ENCODE measurements around the gene DCP2.
A peak's percentile ranks its signal among the peaks of the same experiment; 100 is the strongest.

DCP2 gene

DNA sequence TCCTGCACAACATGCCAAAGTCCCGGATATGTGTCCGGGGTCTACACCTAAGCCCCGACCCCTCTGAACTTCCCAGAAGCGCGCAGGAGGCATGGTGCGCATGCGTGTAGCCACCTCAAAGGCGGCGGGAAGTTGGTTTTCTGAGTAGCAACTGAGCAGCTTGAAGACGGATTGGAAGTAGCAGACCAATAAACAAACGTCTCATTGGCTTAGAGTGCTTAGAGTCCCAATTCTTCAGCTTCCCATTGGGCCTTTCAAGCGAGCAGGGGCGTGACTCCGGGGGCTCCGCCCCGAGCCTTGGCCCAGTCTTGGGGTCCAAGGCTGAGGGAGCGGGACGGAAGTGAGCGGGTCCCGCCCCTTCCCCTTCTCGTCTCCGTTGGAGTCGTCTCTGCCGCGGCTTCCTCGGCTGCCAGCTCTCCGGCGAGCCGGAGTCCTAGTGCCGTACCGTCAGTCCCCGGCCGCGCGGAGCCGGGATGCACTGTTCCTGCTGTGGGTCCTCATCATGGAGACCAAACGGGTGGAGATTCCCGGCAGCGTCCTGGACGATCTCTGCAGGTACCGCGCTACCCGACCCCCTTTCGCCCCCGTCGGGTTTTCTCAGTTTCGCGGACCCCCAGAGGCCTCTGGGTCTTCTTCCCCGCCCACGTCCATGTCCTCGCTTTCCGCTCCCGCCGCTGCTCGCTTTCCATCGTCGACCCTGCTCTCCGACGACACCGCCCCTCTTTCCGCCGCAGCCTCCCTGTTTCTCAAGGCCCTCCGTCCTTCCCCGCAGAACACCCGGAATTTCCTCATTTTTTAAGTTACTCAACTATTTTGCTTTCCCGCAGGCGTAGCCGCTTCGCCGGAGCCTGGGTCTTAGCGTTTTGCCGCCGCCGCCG lies at the start of gene DCP2:
Gene DCP2 (plus strand): TSS at position 367 of the 878 bp plus-strand sequence. CDS start 136 bp downstream, at position 503.
- H3K9ac ChIP-seq (ENCODE audit: low read depth in 1 of 2, low read length in 2 of 2), result peak within 1 kb of the TSS; percentile 90 to 92
- H3K27me3 ChIP-seq (ENCODE audit: control insufficient read depth in 2 of 2, insufficient read depth in 2 of 2, low read length in 2 of 2), result no peaks in the 10 kb centered on the region
- no peaks in the 10 kb centered on the region for H3K9me3 ChIP-seq (ENCODE audit: control insufficient read depth in 2 of 2, low read length in 2 of 2)
- peaks cover 0 to 7% of the 10 kb centered on the region in 2 donors for H3K4me1 ChIP-seq (ENCODE audit: control insufficient read depth in 2 of 2, insufficient read depth in 2 of 2, low read length in 2 of 2)
- peak within 1 kb of the TSS; percentile 88 to 89 for H3K27ac ChIP-seq (ENCODE audit: low read depth in 2 of 2, low read length in 2 of 2)
- H3K36me3 ChIP-seq (ENCODE audit: control insufficient read depth in 2 of 2, insufficient read depth in 2 of 2, low read length in 2 of 2), result peaks cover 0 to 3% of the 10 kb centered on the region in 2 donors
- H3K4me3 ChIP-seq (ENCODE audit: low read length in 2 of 2), result peak within 1 kb of the TSS; percentile 95 to 96

DNA sequence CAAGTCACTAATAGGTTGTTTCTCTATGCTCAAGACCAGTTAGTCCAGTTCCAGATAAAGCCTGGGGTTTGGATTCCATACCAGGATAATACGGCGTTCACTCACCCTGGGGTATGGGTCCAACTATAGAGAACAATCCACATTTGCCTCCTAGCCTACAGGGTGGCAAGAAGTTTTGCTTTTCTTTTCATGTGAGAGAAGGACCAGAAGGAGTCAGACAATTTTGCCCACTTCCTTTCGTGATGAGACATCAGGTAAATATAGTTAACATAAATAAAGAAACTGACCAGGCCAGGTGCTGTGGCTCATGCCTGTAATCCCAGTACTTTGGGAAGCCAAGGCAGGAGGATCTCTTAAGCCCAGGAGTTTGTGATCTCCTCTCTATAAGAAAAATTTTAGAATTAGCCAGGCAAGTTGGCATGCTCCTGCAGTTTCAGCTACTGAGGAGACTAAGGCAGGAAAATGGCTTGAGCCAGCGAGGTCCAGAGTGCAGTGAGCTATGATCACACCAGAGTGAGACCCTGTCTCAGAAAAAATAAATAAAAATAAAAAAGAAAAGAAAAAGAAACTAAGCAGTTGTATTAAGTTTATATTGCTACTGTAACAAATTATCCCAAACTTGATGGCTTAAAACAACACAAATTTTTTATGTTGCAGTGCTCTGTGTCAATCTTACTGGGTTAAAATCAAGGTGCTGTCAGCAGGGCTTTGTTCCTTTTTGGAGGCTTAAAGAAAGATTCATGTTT lies 47.1 kb upstream of the DCP2 start:
- Histone ChIP-seq H3K4me1 (ENCODE audit: control insufficient read depth in 2 of 2, insufficient read depth in 2 of 2, low read length in 2 of 2) (peaks cover 0 to 2% of the 10 kb centered on the region in 2 donors), H3K27me3 (ENCODE audit: control insufficient read depth in 2 of 2, insufficient read depth in 2 of 2, low read length in 2 of 2) (no peaks in the 10 kb centered on the region), H3K9me3 (ENCODE audit: control insufficient read depth in 2 of 2, low read length in 2 of 2) (no peaks in the 10 kb centered on the region), H3K36me3 (ENCODE audit: control insufficient read depth in 2 of 2, insufficient read depth in 2 of 2, low read length in 2 of 2) (no peaks in the 10 kb centered on the region), H3K27ac (ENCODE audit: low read depth in 2 of 2, low read length in 2 of 2) (peak overlapping the region in 1 of 2 donors; percentile 17), H3K4me3 (ENCODE audit: low read length in 2 of 2) (no peak overlapping the region), H3K9ac (ENCODE audit: low read depth in 1 of 2, low read length in 2 of 2) (no peak overlapping the region)

DNA sequence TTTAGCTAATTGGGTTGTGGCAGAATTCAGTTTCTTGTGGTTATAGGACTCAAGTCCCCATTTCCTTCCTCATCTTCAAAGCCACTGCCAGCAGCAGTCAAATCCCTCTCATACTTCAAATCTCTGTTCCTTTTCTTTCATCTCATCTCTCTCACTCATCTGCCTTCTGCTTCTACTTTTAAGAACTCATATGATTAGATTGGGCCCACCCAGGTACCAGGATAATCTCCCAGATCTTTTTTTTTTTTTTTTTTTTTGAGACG lies 46.6 kb upstream of the DCP2 start:
- Histone ChIP-seq H3K4me3 (ENCODE audit: low read length in 2 of 2) (no peak overlapping the region), H3K27me3 (ENCODE audit: control insufficient read depth in 2 of 2, insufficient read depth in 2 of 2, low read length in 2 of 2) (no peaks in the 10 kb centered on the region), H3K4me1 (ENCODE audit: control insufficient read depth in 2 of 2, insufficient read depth in 2 of 2, low read length in 2 of 2) (peaks cover 0 to 2% of the 10 kb centered on the region in 2 donors), H3K9me3 (ENCODE audit: control insufficient read depth in 2 of 2, low read length in 2 of 2) (no peaks in the 10 kb centered on the region), H3K36me3 (ENCODE audit: control insufficient read depth in 2 of 2, insufficient read depth in 2 of 2, low read length in 2 of 2) (no peaks in the 10 kb centered on the region), H3K27ac (ENCODE audit: low read depth in 2 of 2, low read length in 2 of 2) (peak overlapping the region in 1 of 2 donors; percentile 17), H3K9ac (ENCODE audit: low read depth in 1 of 2, low read length in 2 of 2) (no peak overlapping the region)

DNA sequence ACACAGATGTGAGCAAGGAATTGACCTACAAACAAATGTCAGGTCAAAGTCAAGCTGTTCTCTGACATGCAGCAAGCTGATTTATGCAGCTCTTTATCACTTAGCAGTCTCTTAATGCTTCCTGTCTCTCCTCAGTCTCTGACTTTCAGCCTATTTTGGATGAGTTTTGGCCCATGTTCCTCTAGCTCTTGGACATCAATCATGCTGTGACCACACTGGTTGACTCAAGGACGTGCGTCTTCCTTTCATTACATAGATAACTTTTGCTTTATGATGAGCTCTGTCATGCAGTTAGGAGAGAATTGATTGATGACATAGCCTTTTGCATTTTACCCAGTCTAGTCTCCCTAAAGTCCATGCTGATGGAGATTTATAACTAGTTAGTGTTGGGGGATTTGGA lies 45.1 kb upstream of the DCP2 start:
- Histone ChIP-seq H3K4me3 (ENCODE audit: low read length in 2 of 2) (no peak overlapping the region), H3K4me1 (ENCODE audit: control insufficient read depth in 2 of 2, insufficient read depth in 2 of 2, low read length in 2 of 2) (peaks cover 0 to 2% of the 10 kb centered on the region in 2 donors), H3K27ac (ENCODE audit: low read depth in 2 of 2, low read length in 2 of 2) (no peak overlapping the region)

DNA sequence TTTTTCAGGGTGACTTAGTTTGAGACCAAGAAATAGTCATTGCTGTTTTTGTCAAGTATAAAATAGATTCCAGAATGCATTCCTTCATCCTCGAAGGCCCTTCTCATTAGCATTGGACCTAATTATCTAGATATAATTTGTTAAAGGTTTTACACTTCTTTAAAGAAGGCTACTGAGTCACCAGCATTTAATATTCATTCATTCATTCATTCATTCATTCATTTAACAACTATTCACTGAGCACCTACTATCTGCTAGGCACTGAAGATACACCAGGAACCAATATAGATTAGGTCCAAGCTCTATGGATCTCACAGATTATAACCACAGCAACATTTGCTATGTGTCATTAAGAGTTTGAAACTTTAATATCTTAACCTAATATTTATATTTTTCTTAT lies 43.5 kb upstream of the DCP2 start:
- H3K4me1 ChIP-seq (ENCODE audit: control insufficient read depth in 2 of 2, insufficient read depth in 2 of 2, low read length in 2 of 2), result peaks cover 0 to 2% of the 10 kb centered on the region in 2 donors
- H3K9me3 ChIP-seq (ENCODE audit: control insufficient read depth in 2 of 2, low read length in 2 of 2), result no peaks in the 10 kb centered on the region
- H3K27me3 ChIP-seq (ENCODE audit: control insufficient read depth in 2 of 2, insufficient read depth in 2 of 2, low read length in 2 of 2), result no peaks in the 10 kb centered on the region
- H3K27ac ChIP-seq (ENCODE audit: low read depth in 2 of 2, low read length in 2 of 2), result no peak overlapping the region
- no peak overlapping the region for H3K9ac ChIP-seq (ENCODE audit: low read depth in 1 of 2, low read length in 2 of 2)
- H3K36me3 ChIP-seq (ENCODE audit: control insufficient read depth in 2 of 2, insufficient read depth in 2 of 2, low read length in 2 of 2), result no peaks in the 10 kb centered on the region
- H3K4me3 ChIP-seq (ENCODE audit: low read length in 2 of 2), result no peak overlapping the region

More for the DNA sequence above, 45.1 kb upstream of the DCP2 start:
- Histone ChIP-seq H3K9me3 (ENCODE audit: control insufficient read depth in 2 of 2, low read length in 2 of 2) (no peaks in the 10 kb centered on the region), H3K27me3 (ENCODE audit: control insufficient read depth in 2 of 2, insufficient read depth in 2 of 2, low read length in 2 of 2) (no peaks in the 10 kb centered on the region), H3K36me3 (ENCODE audit: control insufficient read depth in 2 of 2, insufficient read depth in 2 of 2, low read length in 2 of 2) (no peaks in the 10 kb centered on the region), H3K9ac (ENCODE audit: low read depth in 1 of 2, low read length in 2 of 2) (no peak overlapping the region)

DNA sequence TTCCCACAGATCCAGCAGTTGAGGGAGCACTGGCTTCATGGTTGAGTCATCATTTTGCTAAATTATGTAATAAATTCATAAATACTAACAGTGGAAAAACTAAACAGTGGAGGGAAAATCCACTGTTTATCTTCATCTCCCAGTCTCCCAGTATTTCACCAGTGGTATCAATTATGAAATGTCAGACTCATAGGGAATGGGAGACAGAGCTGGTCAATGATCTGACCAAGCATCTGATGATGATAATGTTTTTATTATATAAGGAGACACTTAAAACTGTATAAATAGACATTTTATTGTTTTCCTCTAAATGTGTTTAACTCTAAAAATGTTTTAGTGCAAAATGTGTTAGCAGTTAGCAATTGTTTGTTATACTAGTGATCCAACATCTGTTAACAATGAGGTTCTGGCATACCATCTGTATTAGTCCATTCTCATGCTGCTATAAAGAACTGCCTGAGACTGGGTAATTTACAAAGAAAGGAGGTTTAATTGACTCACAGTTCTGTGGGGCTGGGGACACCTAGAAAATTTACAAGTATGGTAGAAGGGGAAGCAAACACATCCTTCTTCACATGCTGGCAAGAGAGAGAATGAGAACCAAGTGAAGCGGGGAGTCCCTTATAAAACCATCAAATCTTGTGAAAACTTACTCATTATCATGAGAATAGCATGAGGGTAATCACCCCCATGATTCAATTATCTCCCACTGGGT lies 42.8 kb upstream of the DCP2 start:
- no peaks in the 10 kb centered on the region for H3K9me3 ChIP-seq (ENCODE audit: control insufficient read depth in 2 of 2, low read length in 2 of 2)
- H3K4me3 ChIP-seq (ENCODE audit: low read length in 2 of 2), result no peak overlapping the region
- H3K4me1 ChIP-seq (ENCODE audit: control insufficient read depth in 2 of 2, insufficient read depth in 2 of 2, low read length in 2 of 2), result peaks cover 0 to 2% of the 10 kb centered on the region in 2 donors
- H3K36me3 ChIP-seq (ENCODE audit: control insufficient read depth in 2 of 2, insufficient read depth in 2 of 2, low read length in 2 of 2), result no peaks in the 10 kb centered on the region
- no peaks in the 10 kb centered on the region for H3K27me3 ChIP-seq (ENCODE audit: control insufficient read depth in 2 of 2, insufficient read depth in 2 of 2, low read length in 2 of 2)
- no peak overlapping the region for H3K27ac ChIP-seq (ENCODE audit: low read depth in 2 of 2, low read length in 2 of 2)
- H3K9ac ChIP-seq (ENCODE audit: low read depth in 1 of 2, low read length in 2 of 2), result no peak overlapping the region

DNA sequence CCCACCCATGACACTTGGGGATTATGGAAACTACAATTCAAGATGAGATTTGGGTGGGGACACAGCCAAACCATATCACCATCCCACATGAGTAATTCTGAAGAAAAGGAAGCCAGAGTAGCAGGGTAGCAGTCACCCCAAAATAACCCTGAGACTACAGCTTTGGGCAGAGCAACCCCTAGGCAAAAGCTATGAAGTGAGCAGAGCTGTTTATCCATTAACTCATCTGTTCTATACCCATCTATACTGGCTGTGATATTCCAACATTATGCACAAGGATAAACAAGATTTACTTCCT lies 42.3 kb upstream of the DCP2 start:
- no peaks in the 10 kb centered on the region for H3K36me3 ChIP-seq (ENCODE audit: control insufficient read depth in 2 of 2, insufficient read depth in 2 of 2, low read length in 2 of 2)
- no peak overlapping the region for H3K4me3 ChIP-seq (ENCODE audit: low read length in 2 of 2)
- no peaks in the 10 kb centered on the region for H3K9me3 ChIP-seq (ENCODE audit: control insufficient read depth in 2 of 2, low read length in 2 of 2)
- peaks cover 0 to 2% of the 10 kb centered on the region in 2 donors for H3K4me1 ChIP-seq (ENCODE audit: control insufficient read depth in 2 of 2, insufficient read depth in 2 of 2, low read length in 2 of 2)
- H3K27me3 ChIP-seq (ENCODE audit: control insufficient read depth in 2 of 2, insufficient read depth in 2 of 2, low read length in 2 of 2), result no peaks in the 10 kb centered on the region
- H3K9ac ChIP-seq (ENCODE audit: low read depth in 1 of 2, low read length in 2 of 2), result no peak overlapping the region
- no peak overlapping the region for H3K27ac ChIP-seq (ENCODE audit: low read depth in 2 of 2, low read length in 2 of 2)

DNA sequence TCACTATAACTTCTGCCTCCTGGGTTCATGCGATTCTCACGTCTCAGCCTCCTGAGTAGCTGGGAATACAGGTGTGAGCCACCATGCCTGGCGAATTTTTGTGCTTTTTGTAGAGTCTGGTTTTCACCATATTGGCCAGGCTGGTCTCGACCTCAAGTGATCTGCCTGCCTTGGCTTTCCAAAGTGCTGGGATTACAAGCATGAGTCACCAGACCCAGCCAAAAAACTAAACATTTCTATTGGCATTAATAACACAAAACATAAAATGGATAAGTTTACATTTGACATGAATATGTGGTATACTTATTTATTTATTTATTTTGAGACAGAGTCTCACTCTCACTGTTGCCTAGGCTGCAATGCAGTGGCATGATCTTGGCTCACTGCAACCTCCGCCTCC lies 40.9 kb upstream of the DCP2 start:
- Histone ChIP-seq H3K9ac (ENCODE audit: low read depth in 1 of 2, low read length in 2 of 2) (no peak overlapping the region), H3K36me3 (ENCODE audit: control insufficient read depth in 2 of 2, insufficient read depth in 2 of 2, low read length in 2 of 2) (no peaks in the 10 kb centered on the region), H3K9me3 (ENCODE audit: control insufficient read depth in 2 of 2, low read length in 2 of 2) (no peaks in the 10 kb centered on the region), H3K27me3 (ENCODE audit: control insufficient read depth in 2 of 2, insufficient read depth in 2 of 2, low read length in 2 of 2) (no peaks in the 10 kb centered on the region), H3K4me1 (ENCODE audit: control insufficient read depth in 2 of 2, insufficient read depth in 2 of 2, low read length in 2 of 2) (peaks cover 0 to 2% of the 10 kb centered on the region in 2 donors), H3K27ac (ENCODE audit: low read depth in 2 of 2, low read length in 2 of 2) (no peak overlapping the region), H3K4me3 (ENCODE audit: low read length in 2 of 2) (no peak overlapping the region)

DNA sequence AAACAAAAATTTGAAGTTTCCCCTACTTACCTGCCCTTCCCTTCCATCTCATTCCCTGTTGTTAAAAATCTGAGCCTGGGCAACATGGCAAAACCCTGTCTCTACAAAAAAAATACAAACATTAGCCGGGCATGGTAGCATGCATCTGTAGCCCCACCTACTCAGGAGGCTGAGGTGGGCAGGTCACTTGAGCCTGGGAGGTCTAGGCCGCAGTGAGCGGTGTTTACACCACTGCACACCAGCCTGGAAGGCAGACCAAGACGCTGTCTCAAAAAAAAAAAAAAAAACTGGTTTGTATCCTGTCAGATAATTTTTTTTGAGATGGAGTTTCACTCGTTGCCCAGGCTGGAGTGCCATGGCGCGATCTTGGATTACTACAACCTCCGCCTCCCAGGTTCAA lies 38.3 kb upstream of the DCP2 start:
- Histone ChIP-seq H3K9me3 (ENCODE audit: control insufficient read depth in 2 of 2, low read length in 2 of 2) (no peaks in the 10 kb centered on the region), H3K36me3 (ENCODE audit: control insufficient read depth in 2 of 2, insufficient read depth in 2 of 2, low read length in 2 of 2) (no peaks in the 10 kb centered on the region), H3K4me1 (ENCODE audit: control insufficient read depth in 2 of 2, insufficient read depth in 2 of 2, low read length in 2 of 2) (peaks cover 0 to 2% of the 10 kb centered on the region in 2 donors), H3K27ac (ENCODE audit: low read depth in 2 of 2, low read length in 2 of 2) (no peak overlapping the region), H3K27me3 (ENCODE audit: control insufficient read depth in 2 of 2, insufficient read depth in 2 of 2, low read length in 2 of 2) (no peaks in the 10 kb centered on the region), H3K4me3 (ENCODE audit: low read length in 2 of 2) (no peak overlapping the region), H3K9ac (ENCODE audit: low read depth in 1 of 2, low read length in 2 of 2) (no peak overlapping the region)

DNA sequence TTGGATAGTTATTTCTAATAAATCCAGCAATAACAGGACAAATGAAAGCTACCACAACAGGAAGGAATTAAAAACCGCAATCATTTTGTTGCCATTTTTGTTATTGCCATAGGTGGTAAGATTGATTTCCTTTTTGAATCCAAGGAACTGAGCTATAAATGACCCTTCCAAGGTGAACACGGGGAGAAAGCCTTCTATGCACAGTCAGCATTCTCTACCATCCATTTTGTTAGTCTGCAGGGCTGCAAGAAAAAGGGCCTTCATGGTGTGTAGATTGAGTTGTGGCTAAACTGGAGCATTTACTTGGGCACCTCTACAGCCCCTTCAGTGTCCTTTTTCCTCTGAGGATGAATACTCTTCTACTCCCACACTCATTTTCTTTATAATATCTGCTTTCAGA lies 35.9 kb upstream of the DCP2 start:
- no peaks in the 10 kb centered on the region for H3K9me3 ChIP-seq (ENCODE audit: control insufficient read depth in 2 of 2, low read length in 2 of 2)
- H3K4me1 ChIP-seq (ENCODE audit: control insufficient read depth in 2 of 2, insufficient read depth in 2 of 2, low read length in 2 of 2), result no peaks in the 10 kb centered on the region
- H3K27ac ChIP-seq (ENCODE audit: low read depth in 2 of 2, low read length in 2 of 2), result no peak overlapping the region
- no peaks in the 10 kb centered on the region for H3K36me3 ChIP-seq (ENCODE audit: control insufficient read depth in 2 of 2, insufficient read depth in 2 of 2, low read length in 2 of 2)
- H3K9ac ChIP-seq (ENCODE audit: low read depth in 1 of 2, low read length in 2 of 2), result no peak overlapping the region
- H3K4me3 ChIP-seq (ENCODE audit: low read length in 2 of 2), result no peak overlapping the region
- no peaks in the 10 kb centered on the region for H3K27me3 ChIP-seq (ENCODE audit: control insufficient read depth in 2 of 2, insufficient read depth in 2 of 2, low read length in 2 of 2)

Measured in mucosa of rectum (tissue), 2 donors.